ENCODE data around the gene SLF2.
"Not testable (repeated sequence)": the region's sequence is repeated elsewhere in the genome, so short reads cannot be mapped to it uniquely, and the experiment has no call there.

The SLF2 gene

GRCh38 chr10:100969187-100970075 lies 56.7 kb downstream of the SLF2 start, which contains the start of gene SEMA4G:
TSS of gene SEMA4G (plus strand) at chr10:100969504. CDS start at chr10:100972913, 3,409 bp downstream.
- Mint-ChIP-seq H3K27ac (peak within 1 kb of the TSS; percentile 47), H3K36me3 (peaks cover 17 to 18% of the 10 kb centered on the region in 2 donors), H3K9me3 (no peaks in the 10 kb centered on the region), H3K27me3 (peaks cover 0 to 17% of the 10 kb centered on the region in 2 donors), H3K4me1 (peaks cover 8 to 22% of the 10 kb centered on the region in 2 donors), H3K4me3 (peak within 1 kb of the TSS; percentile 78 to 79)
- DNase-seq (peak; percentile 23), ATAC-seq (replicated peaks) (peak; percentile 93)

- ATAC-seq (replicated peaks), result no peak
- peaks cover 0 to 17% of the 10 kb centered on the region in 2 donors for H3K27me3 Mint-ChIP-seq
- H3K4me1 Mint-ChIP-seq, result peaks cover 8 to 22% of the 10 kb centered on the region in 2 donors
- peaks cover 14 to 15% of the 10 kb centered on the region in 2 donors for H3K36me3 Mint-ChIP-seq
- no peak for DNase-seq
- no peaks in the 10 kb centered on the region for H3K9me3 Mint-ChIP-seq
- H3K4me3 Mint-ChIP-seq, result peak overlapping the region; percentile 55 to 79
- H3K27ac Mint-ChIP-seq, result no peak overlapping the region
Measured at GRCh38 chr10:100970076-100970913, 57.5 kb downstream of the SLF2 start.

DNA sequence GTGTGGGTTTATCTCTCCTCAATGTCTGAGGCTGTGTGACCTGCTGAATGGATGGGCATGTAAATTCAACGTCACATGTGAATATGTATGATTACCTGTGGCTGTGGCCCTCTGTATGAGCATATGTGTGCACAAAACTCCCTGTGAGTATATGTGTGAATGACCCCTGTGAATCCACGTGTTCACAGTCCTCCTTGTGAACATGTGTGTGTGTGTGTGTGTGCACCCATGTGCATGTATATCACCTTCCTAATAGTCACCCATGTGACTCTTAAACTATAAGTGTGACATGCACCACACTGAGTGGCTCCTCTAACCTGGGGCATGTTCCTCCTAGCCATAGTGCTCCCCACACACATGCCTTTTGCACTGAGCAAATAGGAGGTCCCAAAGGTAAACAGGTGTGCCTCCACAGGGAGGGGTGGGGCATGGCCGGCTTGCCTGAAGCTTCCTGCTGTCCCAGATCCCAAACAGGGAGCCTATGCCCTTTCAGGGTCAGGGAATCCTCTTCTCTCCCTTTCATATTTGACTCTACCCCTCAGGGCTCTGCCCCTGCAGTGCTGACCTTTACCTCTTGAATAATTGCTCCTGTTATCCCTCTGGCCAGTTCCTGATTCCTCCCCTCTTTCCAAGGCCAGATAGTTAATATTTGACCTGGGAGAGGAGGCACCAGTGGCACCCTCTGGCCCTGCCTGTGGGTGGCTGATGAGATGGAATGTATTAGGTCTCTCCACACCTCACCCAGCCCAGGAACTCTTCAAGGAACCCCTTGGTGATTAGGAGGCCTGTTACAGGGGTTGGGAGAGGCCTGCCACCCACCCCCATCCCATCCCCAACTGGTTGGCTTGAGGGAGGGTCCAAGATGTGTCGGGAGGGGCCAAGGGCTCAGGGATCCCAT lies 58.4 kb downstream of the SLF2 start:
- no peak overlapping the region for H3K4me3 Mint-ChIP-seq
- no peak for DNase-seq
- ATAC-seq (replicated peaks), result no peak
- H3K36me3 Mint-ChIP-seq, result peaks cover 6 to 9% of the 10 kb centered on the region in 2 donors
- no peak overlapping the region for H3K27ac Mint-ChIP-seq
- no peaks in the 10 kb centered on the region for H3K9me3 Mint-ChIP-seq
- peaks cover 8 to 22% of the 10 kb centered on the region in 2 donors for H3K4me1 Mint-ChIP-seq
- peaks cover 0 to 17% of the 10 kb centered on the region in 2 donors for H3K27me3 Mint-ChIP-seq

- ATAC-seq (replicated peaks), result no peak
- Mint-ChIP-seq H3K27ac (no peak overlapping the region), H3K4me3 (no peak overlapping the region), H3K9me3 (no peaks in the 10 kb centered on the region), H3K36me3 (peaks cover 11 to 14% of the 10 kb centered on the region in 2 donors), H3K4me1 (peaks cover 8 to 22% of the 10 kb centered on the region in 2 donors), H3K27me3 (peaks cover 0 to 17% of the 10 kb centered on the region in 2 donors)
- no peak for DNase-seq
Measured at GRCh38 chr10:100972115-100972903, 59.5 kb downstream of the SLF2 start.

DNA sequence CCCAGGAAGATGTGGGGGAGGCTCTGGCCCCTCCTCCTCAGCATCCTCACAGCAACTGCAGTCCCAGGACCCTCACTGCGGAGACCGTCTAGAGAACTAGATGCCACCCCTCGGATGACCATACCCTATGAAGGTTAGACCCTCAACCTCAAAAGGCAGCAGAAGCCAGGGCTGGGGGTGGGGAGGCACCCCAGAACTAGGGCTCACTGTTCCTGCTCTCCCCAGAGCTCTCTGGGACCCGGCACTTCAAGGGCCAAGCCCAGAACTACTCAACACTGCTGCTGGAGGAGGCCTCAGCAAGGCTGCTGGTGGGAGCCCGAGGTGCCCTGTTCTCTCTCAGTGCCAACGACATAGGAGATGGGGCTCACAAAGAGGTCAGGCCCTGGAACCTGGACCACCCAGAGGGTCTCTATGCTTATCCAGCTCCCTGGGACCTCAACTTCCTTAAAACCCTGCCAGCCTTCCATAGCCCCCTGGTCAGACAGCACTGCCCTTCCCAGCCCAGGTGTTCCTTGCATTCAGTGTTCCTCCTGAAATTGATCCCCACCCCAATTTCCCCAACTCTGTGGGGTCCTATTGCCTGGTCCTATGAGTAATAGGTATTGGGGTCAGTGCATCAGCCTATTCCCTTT lies 60.3 kb downstream of the SLF2 start:
- Mint-ChIP-seq H3K4me3 (no peak overlapping the region), H3K27ac (no peak overlapping the region), H3K36me3 (peaks cover 5 to 8% of the 10 kb centered on the region in 2 donors), H3K27me3 (peaks cover 0 to 11% of the 10 kb centered on the region in 2 donors), H3K9me3 (no peaks in the 10 kb centered on the region), H3K4me1 (peaks cover 8 to 16% of the 10 kb centered on the region in 2 donors)
- DNase-seq, result no peak
- ATAC-seq (replicated peaks), result no peak

- H3K4me1 Mint-ChIP-seq; DNase-seq; H3K27ac Mint-ChIP-seq; H3K4me3 Mint-ChIP-seq; H3K9me3 Mint-ChIP-seq; H3K27me3 Mint-ChIP-seq; ATAC-seq (replicated peaks): not testable (repeated sequence)
- peaks cover 12 to 16% of the 10 kb centered on the region in 2 donors for H3K36me3 Mint-ChIP-seq
Measured at GRCh38 chr10:100975397-100975796, 62.6 kb downstream of the SLF2 start.

DNA sequence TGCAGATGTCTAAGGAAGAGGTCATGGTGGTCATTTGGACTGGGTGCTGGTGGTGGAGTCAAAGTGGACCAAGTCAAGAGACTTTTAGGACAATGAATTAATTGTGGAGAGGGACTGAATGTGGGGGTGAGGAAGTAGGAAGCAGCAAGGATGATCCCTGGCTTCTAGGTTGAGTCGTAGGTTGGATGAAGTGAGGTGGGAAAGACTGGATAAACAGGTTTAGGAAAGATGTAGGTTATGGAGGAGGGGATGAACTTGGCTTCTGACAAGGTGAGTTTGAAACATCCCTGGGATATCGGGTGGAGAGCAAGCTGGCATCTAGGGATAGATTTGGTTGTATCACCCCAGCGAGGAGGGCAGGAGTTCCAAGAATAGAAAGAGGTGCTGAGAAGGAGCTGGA lies 64.1 kb downstream of the SLF2 start:
- Mint-ChIP-seq H3K9me3 (no peaks in the 10 kb centered on the region), H3K4me3 (no peak overlapping the region), H3K27ac (no peak overlapping the region), H3K27me3 (no peaks in the 10 kb centered on the region), H3K36me3 (peaks cover 21 to 24% of the 10 kb centered on the region in 2 donors), H3K4me1 (no peaks in the 10 kb centered on the region)
- no peak for ATAC-seq (replicated peaks)
- no peak for DNase-seq

GRCh38 chr10:100977436-100977835 lies 64.7 kb downstream of the SLF2 start:
- Mint-ChIP-seq H3K4me3 (no peak overlapping the region), H3K9me3 (no peaks in the 10 kb centered on the region), H3K27ac (no peak overlapping the region), H3K27me3 (no peaks in the 10 kb centered on the region), H3K4me1 (no peaks in the 10 kb centered on the region), H3K36me3 (peaks cover 24 to 28% of the 10 kb centered on the region in 2 donors)
- DNase-seq (no peak), ATAC-seq (replicated peaks) (no peak)

- H3K27ac Mint-ChIP-seq, result no peak overlapping the region
- peaks cover 21 to 34% of the 10 kb centered on the region in 2 donors for H3K36me3 Mint-ChIP-seq
- DNase-seq (no peak), ATAC-seq (replicated peaks) (no peak)
- no peaks in the 10 kb centered on the region for H3K4me1 Mint-ChIP-seq
- H3K27me3 Mint-ChIP-seq, result no peaks in the 10 kb centered on the region
- no peak overlapping the region for H3K4me3 Mint-ChIP-seq
- H3K9me3 Mint-ChIP-seq, result no peaks in the 10 kb centered on the region
Measured at GRCh38 chr10:100978121-100978900, 65.5 kb downstream of the SLF2 start.

DNA sequence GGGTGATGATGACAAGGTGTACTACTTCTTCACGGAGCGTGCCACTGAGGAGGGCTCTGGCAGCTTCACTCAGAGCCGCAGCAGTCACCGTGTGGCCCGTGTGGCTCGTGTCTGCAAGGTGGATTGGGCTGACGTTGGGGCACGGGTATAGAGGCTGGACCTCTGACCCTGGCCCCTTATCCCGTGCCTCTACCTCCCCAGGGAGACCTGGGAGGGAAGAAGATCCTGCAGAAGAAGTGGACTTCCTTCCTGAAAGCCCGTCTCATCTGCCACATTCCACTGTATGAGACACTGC lies 66.1 kb downstream of the SLF2 start:
- Mint-ChIP-seq H3K27ac (no peak overlapping the region), H3K36me3 (peaks cover 23 to 36% of the 10 kb centered on the region in 2 donors), H3K4me1 (no peaks in the 10 kb centered on the region), H3K4me3 (no peak overlapping the region), H3K27me3 (no peaks in the 10 kb centered on the region), H3K9me3 (no peaks in the 10 kb centered on the region)
- DNase-seq (no peak), ATAC-seq (replicated peaks) (no peak)

GRCh38 chr10:100979791-100980272 lies 67.1 kb downstream of the SLF2 start:
- Mint-ChIP-seq H3K27ac (no peak overlapping the region), H3K9me3 (no peaks in the 10 kb centered on the region), H3K4me3 (no peak overlapping the region), H3K27me3 (no peaks in the 10 kb centered on the region), H3K36me3 (peaks cover 30 to 45% of the 10 kb centered on the region in 2 donors), H3K4me1 (peaks cover 2% of the 10 kb centered on the region in 2 donors)
- no peak for ATAC-seq (replicated peaks)
- no peak for DNase-seq

- Mint-ChIP-seq H3K4me1 (peaks cover 2 to 7% of the 10 kb centered on the region in 2 donors), H3K27ac (no peak overlapping the region), H3K36me3 (peaks cover 33 to 47% of the 10 kb centered on the region in 2 donors), H3K4me3 (no peak overlapping the region), H3K9me3 (no peaks in the 10 kb centered on the region), H3K27me3 (no peaks in the 10 kb centered on the region)
- DNase-seq (no peak), ATAC-seq (replicated peaks) (no peak)
Measured at GRCh38 chr10:100980311-100980710, 67.5 kb downstream of the SLF2 start.

All from stimulated activated naive B cell treated with anti-CD40 and anti-IgM and Interleukin-4, amounts not matched to agents 10 μg/mL and 1 μg/mL and 100 μg/mL, for 72 hours (primary cell).